Activated CD8-positive, alpha-beta T cell treated with anti-CD3 and anti-CD28 coated beads, Interleukin-2, amount 10 ng/mL, durations not matched to agents 7 days and 5 days (primary cell): ENCODE data around the gene TMEM108. TPM values are rescaled to one million over a fixed set of nuclear protein-coding genes. Genes with fewer than 3 reads are reported as not detected.

Source experiments
- ATAC-seq: fragments of 150-1000 bp; cut with Tn5 transposase; one replicate; pipeline ENCODE4 v1.10.0; 2021; ENCODE audit warnings: moderate library complexity
- CTCF ChIA-PET: fragments of 350-600 bp; sonication (Branson Sonifier 250); formaldehyde crosslinking; loops from one replicate; lab custom pipeline; 2021; ENCODE audit warnings: antibody characterized with exemption; lab: Charles Lee
- POLR2A ChIA-PET: fragments of 350-600 bp; sonication (Branson Sonifier 250); formaldehyde crosslinking; loops from one replicate; lab custom pipeline; 2021; ENCODE audit warnings: antibody characterized with exemption; lab: Charles Lee
- DNase-seq: peaks from one replicate; pipeline ENCODE4 v3.0.0-alpha.2; 2020
- H3K27ac Mint-ChIP-seq: one replicate; pipeline ENCODE4 v1.8.0; 2021; ENCODE audit warnings: mild to moderate bottlenecking, mixed read lengths
- H3K27me3 Mint-ChIP-seq: one replicate; pipeline ENCODE4 v1.8.0; 2021; ENCODE audit warnings: low read depth, mixed read lengths
- H3K36me3 Mint-ChIP-seq: one replicate; pipeline ENCODE4 v1.8.0; 2021; ENCODE audit warnings: low read depth, mixed read lengths
- H3K4me1 Mint-ChIP-seq: one replicate; pipeline ENCODE4 v1.8.0; 2021; ENCODE audit warnings: low read depth, mixed read lengths
- H3K4me3 Mint-ChIP-seq: one replicate; pipeline ENCODE4 v1.8.0; 2021; ENCODE audit warnings: mild to moderate bottlenecking, mixed read lengths
- H3K9me3 Mint-ChIP-seq: one replicate; pipeline ENCODE4 v1.8.0; 2022; ENCODE audit warnings: mixed read lengths; ENCODE audit not compliant: insufficient read depth
- total RNA-seq, 2 experiments: library from RNA; stranded (reverse); gene quantifications; one replicate each; pipeline ENCODE4 v1.2.3, GENCODE V29; 2021

The TMEM108 gene
- total RNA-seq, 2 experiments from 2014 or later, result not detected

DNA sequence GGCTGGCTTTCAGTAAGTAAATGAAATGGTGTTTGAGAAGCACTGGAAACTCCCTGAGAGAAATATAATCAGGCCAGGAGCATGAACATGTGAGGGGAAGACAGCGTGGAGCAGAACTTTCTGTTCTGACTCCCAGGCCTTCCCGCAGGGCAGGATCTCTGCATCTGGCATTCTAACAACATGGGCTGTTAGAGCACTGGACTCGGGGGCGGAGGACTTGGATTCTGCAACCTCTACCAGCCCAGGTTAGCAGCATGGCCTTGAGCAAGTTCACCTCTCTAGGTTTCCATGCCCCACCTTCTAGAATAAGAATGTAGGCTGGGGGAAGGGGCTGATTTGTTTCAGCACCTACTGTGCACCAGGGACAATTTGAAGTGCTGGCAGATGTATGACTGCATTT is 349.1 kb downstream of the TMEM108 start:
- Mint-ChIP-seq H3K4me3 (no peak overlapping the region), H3K36me3 (no peaks in the 10 kb centered on the region), H3K27ac (no peak overlapping the region), H3K27me3 (no peaks in the 10 kb centered on the region), H3K4me1 (no peaks in the 10 kb centered on the region), H3K9me3 (no peaks in the 10 kb centered on the region)
- DNase-seq (no peak), ATAC-seq (no peak)
- POLR2A ChIA-PET, result no interaction called here
- CTCF ChIA-PET, result interaction anchor here (0.8 to 1.2 kb wide), 2 partner anchors 12 to 656 kb away, joined by 3 to 5 read pairs; no protein-coding TSS in a partner anchor

DNA sequence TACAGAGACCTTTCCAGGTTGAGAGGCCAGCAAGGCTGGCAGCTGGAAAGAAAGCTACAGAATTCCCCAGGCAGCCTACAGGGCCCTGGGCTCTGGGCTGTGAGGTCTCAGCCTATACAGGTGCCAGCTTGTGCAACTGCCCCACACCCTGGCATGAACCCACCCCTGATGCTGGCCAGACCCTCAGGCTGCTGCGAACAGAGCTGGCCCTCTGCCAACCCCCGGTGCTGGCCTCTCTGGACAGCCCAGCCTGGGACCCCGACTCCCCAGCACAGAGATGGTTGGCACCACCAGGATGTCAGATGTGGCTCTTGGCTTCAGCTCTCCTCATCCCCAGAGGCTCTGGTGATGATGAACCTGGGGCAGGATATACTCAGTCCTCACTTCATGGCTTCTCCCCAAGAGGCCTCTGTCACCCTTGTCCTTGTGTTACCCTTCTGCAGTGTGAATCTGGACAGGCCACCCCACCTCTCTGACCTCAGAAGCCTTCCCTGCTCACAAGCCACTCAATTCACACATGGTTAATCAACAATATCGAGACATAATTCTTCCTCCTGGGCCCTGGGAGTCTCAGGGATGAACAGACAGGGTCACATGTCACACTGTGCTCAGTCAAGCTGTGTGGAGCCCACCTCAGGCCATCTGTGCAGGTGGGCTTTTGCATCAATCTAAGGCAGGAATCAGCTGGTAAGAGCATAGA is 350.7 kb downstream of the TMEM108 start:
- DNase-seq (no peak), ATAC-seq (no peak)
- no peaks in the 10 kb centered on the region for H3K27me3 Mint-ChIP-seq
- ChIA-PET CTCF (no interaction called here), POLR2A (no interaction called here)
- H3K4me1 Mint-ChIP-seq, result peaks cover 10% of the 10 kb centered on the region
- H3K36me3 Mint-ChIP-seq, result no peaks in the 10 kb centered on the region
- no peak overlapping the region for H3K27ac Mint-ChIP-seq
- no peaks in the 10 kb centered on the region for H3K9me3 Mint-ChIP-seq
- no peak overlapping the region for H3K4me3 Mint-ChIP-seq

DNA sequence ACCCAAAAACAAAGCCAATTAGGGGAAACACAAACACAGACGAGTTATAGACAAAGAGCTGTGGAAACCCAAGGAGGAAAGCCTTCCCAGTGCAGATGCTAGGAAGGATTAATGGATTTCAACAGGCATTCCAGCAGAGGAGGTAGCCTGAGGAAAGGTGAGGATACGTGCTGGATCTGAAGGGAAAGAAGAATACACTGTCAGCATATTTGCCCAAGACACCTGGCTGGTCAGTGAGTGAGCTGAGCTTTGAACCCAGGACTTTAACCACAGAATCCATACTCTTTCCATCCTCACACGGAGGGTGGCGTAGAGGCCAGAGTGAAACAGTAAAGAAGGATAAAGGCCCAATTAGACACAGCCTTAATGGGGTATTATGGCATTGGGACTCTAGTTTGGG is 352.5 kb downstream of the TMEM108 start:
- no peak overlapping the region for H3K27ac Mint-ChIP-seq
- peaks cover 19% of the 10 kb centered on the region for H3K4me1 Mint-ChIP-seq
- POLR2A ChIA-PET, result interaction anchor here (0.6 kb wide), 1 partner anchor 19 kb away, joined by 3 read pairs; no protein-coding TSS in a partner anchor
- CTCF ChIA-PET, result no interaction called here
- no peak overlapping the region for H3K4me3 Mint-ChIP-seq
- no peaks in the 10 kb centered on the region for H3K36me3 Mint-ChIP-seq
- no peak for DNase-seq
- H3K27me3 Mint-ChIP-seq, result no peaks in the 10 kb centered on the region
- H3K9me3 Mint-ChIP-seq, result no peaks in the 10 kb centered on the region
- no peak for ATAC-seq

DNA sequence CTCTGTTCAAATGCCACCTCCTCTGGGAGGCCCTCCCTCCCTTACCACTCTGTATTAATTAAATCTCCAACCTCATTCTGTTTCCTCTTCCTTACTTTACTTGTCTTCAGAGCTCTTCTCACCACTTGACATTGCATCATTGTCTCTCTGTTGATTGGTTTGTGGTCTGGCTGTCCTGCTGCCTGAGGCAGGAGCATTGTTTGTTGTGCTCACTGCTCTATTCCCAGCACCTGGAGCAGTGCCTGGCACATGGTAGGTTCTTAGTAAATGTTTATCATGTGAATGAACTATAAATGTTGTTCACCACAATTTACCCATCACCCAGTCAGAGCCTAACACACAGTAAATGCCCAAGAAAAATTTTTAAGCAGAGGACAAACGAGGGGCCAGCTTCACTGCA is 355.0 kb downstream of the TMEM108 start:
- POLR2A ChIA-PET, result no interaction called here
- ATAC-seq (no peak), DNase-seq (no peak)
- CTCF ChIA-PET, result no interaction called here
- Mint-ChIP-seq H3K4me3 (no peak overlapping the region), H3K27me3 (peaks cover 2% of the 10 kb centered on the region), H3K36me3 (no peaks in the 10 kb centered on the region), H3K4me1 (peaks cover 20% of the 10 kb centered on the region), H3K27ac (no peak overlapping the region), H3K9me3 (no peaks in the 10 kb centered on the region)

DNA sequence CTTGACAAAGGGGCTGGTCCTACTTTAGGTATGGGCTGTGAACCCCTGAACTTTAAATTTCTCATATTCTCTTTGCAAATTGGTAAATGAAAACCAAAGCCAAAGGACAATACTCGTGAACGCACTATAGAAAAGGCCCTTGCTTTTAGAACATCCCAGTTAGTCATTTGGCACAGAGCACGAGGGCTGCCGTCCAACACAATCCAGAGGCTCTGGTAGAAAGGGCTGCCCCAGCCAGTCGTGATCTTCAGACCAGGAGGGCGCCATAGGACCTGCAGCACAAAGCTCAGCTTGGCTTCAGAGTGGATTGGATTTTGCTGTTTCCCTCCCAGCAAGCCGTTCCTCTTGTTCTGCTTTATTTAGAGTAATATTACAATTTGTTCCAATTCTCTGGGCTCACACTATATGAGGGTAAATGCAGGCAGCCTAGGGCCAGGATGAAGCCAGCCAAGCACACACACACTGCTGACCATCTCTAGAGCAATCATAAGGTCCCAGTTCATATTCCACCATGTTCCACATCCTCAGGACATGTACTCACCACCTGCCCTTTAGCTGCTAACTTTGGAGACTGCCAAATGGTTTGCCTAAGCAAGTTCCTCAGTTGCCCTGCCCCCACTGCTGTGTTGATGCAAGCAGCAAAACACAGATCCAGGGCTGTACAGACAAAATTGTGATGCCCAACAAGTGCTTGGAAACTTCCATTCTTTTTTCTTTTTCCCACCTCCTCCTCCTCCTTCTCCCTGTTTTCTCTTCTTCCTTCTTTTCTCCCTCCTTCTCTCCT is 355.7 kb downstream of the TMEM108 start:
- DNase-seq, result no peak
- no peak overlapping the region for H3K27ac Mint-ChIP-seq

DNA sequence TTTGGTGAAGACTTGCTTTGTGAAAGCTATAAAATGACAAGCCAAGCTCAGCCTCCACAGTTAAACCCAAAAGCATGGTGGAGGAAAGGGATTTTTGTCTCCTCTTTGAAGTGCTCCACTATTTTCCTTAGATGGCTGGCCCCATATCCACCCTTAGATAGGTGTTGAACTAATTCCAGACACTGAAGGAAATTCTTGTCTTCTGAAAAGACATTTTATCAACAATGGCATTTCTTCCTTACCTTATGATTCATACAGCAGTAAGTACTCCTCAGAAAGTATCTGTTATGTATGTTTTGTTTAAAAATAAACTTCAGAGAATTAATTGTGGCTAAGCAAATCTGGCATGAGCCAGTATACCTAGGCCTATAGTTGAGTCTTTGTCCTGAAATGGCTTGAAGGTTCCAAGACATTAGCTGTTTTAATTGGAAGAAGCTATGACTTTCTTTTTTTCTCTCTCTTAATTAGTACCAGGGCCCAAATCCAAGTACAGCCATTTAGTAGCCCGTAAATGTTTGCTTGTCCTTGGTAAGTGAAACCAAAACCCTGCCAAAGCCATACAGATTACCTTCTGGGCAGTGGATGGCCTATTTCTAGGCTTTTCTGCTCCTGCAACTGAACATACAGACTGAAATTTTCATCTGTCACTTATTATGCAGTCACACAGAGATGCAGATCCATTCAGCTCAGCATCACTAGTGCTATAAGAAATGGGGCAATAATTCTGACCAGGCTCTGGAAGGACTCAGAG is 356.5 kb downstream of the TMEM108 start:
- no peaks in the 10 kb centered on the region for H3K36me3 Mint-ChIP-seq
- H3K9me3 Mint-ChIP-seq, result no peaks in the 10 kb centered on the region
- ATAC-seq (no peak), DNase-seq (no peak)
- no peak overlapping the region for H3K4me3 Mint-ChIP-seq
- peaks cover 20% of the 10 kb centered on the region for H3K4me1 Mint-ChIP-seq
- CTCF ChIA-PET, result interaction anchor here (0.8 kb wide), 1 partner anchor 54 kb away, joined by 3 read pairs; no protein-coding TSS in a partner anchor
- peaks cover 2% of the 10 kb centered on the region for H3K27me3 Mint-ChIP-seq
- peak overlapping the region; percentile 55 for H3K27ac Mint-ChIP-seq
- POLR2A ChIA-PET, result no interaction called here

More for the DNA sequence above, 355.7 kb downstream of the TMEM108 start:
- peaks cover 20% of the 10 kb centered on the region for H3K4me1 Mint-ChIP-seq
- CTCF ChIA-PET, result interaction anchor here (0.8 kb wide), 1 partner anchor 55 kb away, joined by 3 read pairs; no protein-coding TSS in a partner anchor
- no peaks in the 10 kb centered on the region for H3K9me3 Mint-ChIP-seq
- H3K4me3 Mint-ChIP-seq, result no peak overlapping the region
- ATAC-seq, result no peak
- POLR2A ChIA-PET, result no interaction called here
- H3K36me3 Mint-ChIP-seq, result no peaks in the 10 kb centered on the region
- H3K27me3 Mint-ChIP-seq, result peaks cover 2% of the 10 kb centered on the region

DNA sequence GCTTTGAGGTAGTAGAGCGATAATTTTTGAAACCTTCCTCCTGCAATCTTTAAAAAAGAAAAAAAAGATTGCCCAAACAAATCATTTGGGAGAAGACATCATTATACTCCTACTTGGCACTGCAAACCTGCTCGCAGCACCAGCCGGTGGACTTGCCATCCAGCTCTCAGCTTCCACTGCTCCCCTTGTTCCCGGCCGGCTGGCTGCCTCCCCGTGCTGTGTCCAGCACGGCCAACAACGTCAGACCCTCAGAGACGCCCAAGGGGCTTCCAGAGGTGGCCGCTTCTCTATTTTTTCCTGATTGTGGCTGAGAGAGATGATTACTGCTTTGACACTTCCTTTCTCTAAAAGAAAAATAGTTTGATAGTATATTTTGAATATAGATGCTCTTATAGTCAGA is 358.7 kb downstream of the TMEM108 start:
- Mint-ChIP-seq H3K36me3 (no peaks in the 10 kb centered on the region), H3K9me3 (no peaks in the 10 kb centered on the region), H3K4me3 (no peak overlapping the region), H3K27me3 (peaks cover 2% of the 10 kb centered on the region), H3K4me1 (peaks cover 20% of the 10 kb centered on the region), H3K27ac (no peak overlapping the region)
- ATAC-seq, result no peak
- ChIA-PET POLR2A (no interaction called here), CTCF (no interaction called here)
- no peak for DNase-seq

DNA sequence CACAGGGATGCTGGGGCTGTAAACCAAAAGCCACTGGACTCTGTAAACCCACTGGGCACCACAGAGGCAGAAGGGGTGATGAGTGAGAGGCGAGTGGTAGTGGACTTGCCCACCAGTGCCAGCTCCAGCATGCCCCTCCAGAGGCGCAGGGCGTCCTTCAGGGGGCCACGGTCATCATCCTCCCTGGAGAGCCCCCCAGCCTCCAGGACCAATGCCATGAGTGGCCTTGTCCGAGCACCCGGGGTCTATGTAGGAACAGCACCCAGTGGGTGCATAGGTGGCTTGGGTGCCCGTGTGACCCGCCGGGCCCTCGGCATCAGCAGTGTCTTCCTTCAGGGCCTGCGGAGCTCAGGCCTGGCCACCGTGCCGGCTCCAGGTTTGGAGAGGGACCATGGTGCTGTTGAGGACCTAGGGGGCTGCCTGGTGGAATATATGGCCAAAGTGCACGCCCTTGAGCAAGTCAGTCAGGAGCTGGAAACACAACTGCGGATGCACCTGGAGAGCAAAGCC is 361.9 kb downstream of the TMEM108 start, which contains the start of gene BFSP2:
Gene BFSP2 (plus strand): TSS at position 51 of the 510 bp plus-strand sequence. CDS start 28 bp downstream, at position 79.
- Mint-ChIP-seq H3K4me1 (peaks cover 8% of the 10 kb centered on the region), H3K4me3 (no peak within 1 kb of the TSS), H3K27ac (no peak within 1 kb of the TSS), H3K9me3 (no peaks in the 10 kb centered on the region), H3K27me3 (peaks cover 2% of the 10 kb centered on the region), H3K36me3 (no peaks in the 10 kb centered on the region)
- ATAC-seq (no peak), DNase-seq (no peak)
- ChIA-PET POLR2A (no interaction called here), CTCF (no interaction called here)

DNA sequence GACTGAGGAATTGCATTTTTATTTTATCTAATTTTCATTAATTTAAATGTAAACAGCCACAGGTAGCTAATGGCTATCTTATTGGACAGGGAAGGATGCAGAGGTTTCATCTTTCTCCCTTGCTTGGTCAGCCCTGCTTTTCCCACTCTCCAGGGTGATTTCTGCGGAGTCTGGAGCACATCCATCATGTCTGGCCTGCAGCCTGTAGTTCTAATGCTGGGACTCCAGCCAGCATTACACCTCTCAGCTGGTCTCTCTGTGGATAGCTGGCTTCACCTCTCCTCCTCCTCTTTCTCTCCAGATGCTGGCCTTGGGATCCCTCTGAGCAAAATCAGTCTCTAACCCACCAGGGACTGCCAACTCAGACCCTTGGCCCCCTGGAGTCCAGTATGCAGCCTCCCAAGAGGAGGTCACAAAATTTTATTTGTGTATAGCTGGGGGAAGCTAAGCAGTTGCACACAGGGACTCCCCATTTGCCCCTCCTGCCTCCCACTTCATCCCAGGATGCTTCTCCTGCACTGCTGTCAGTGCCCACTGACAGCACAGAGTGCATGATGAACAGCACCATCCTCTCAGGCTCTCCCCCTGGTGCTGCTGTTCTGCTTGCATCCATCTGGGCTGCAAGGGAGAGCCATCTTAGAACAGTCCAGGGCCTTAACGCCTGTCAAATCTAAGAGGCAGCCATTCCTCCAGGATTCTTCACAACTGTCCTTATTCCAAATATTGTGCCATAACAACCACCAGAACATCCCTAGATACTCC is 363.4 kb downstream of the TMEM108 start:
- ChIA-PET POLR2A (interaction anchor here (0.9 kb wide), 1 partner anchor 10 kb away, joined by 3 read pairs; no protein-coding TSS in a partner anchor), CTCF (no interaction called here)
- Mint-ChIP-seq H3K9me3 (no peaks in the 10 kb centered on the region), H3K36me3 (no peaks in the 10 kb centered on the region), H3K4me1 (no peaks in the 10 kb centered on the region), H3K27ac (no peak overlapping the region), H3K27me3 (peaks cover 2% of the 10 kb centered on the region), H3K4me3 (no peak overlapping the region)
- DNase-seq, result no peak
- ATAC-seq, result no peak

DNA sequence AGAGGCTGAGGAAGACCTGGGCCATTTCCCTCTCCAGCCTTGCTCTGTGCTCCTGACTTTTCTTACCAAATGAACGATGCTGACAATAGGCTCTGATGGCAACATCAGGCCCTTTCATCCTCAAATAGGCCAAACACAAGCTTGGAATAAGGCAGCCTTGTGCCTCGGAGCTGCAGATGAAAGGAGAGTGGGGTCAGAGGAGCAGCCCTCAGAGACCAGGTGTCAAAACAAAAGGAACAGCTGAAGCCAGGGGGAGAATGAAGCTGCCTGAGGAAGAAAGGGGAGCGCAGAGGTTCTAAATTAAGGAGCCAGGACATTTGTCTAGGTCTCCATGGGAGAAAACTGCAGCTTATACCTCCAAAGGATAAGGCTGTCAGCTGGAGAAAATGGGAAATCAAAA is 366.7 kb downstream of the TMEM108 start:
- no peak for ATAC-seq
- Mint-ChIP-seq H3K36me3 (no peaks in the 10 kb centered on the region), H3K9me3 (no peaks in the 10 kb centered on the region), H3K4me3 (no peak overlapping the region), H3K27me3 (peaks cover 8% of the 10 kb centered on the region), H3K4me1 (no peaks in the 10 kb centered on the region), H3K27ac (no peak overlapping the region)
- CTCF ChIA-PET, result no interaction called here
- DNase-seq, result no peak
- POLR2A ChIA-PET, result no interaction called here

DNA sequence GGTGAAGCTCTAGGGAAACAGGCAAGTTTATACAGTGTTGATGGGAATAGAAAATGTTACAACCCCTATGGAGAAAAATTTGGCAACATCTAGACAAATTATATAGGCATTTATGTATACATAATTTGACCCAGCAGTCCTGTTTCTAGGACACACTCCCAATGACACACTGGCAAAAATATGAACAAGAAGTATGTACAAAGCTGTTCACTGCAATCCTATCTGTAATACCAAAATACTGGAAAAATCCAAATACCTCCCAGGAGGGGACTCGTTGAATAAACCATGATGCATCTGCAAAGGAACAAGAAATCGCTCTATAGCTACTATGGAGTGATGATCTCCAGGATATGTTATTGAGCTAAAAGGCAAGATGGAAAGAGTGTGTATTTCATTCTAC is 370.2 kb downstream of the TMEM108 start:
- Mint-ChIP-seq H3K9me3 (no peaks in the 10 kb centered on the region), H3K27me3 (peaks cover 8% of the 10 kb centered on the region), H3K4me1 (no peaks in the 10 kb centered on the region), H3K27ac (no peak overlapping the region), H3K36me3 (no peaks in the 10 kb centered on the region), H3K4me3 (no peak overlapping the region)
- ATAC-seq, result no peak
- ChIA-PET CTCF (interaction anchor here (0.7 to 2.0 kb wide), 2 partner anchors 16 to 1055 kb away, joined by 3 to 7 read pairs; no protein-coding TSS in a partner anchor), POLR2A (no interaction called here)
- no peak for DNase-seq
